ENCODE results near the gene NPC2.

- TF ChIP-seq, protein P1, sequence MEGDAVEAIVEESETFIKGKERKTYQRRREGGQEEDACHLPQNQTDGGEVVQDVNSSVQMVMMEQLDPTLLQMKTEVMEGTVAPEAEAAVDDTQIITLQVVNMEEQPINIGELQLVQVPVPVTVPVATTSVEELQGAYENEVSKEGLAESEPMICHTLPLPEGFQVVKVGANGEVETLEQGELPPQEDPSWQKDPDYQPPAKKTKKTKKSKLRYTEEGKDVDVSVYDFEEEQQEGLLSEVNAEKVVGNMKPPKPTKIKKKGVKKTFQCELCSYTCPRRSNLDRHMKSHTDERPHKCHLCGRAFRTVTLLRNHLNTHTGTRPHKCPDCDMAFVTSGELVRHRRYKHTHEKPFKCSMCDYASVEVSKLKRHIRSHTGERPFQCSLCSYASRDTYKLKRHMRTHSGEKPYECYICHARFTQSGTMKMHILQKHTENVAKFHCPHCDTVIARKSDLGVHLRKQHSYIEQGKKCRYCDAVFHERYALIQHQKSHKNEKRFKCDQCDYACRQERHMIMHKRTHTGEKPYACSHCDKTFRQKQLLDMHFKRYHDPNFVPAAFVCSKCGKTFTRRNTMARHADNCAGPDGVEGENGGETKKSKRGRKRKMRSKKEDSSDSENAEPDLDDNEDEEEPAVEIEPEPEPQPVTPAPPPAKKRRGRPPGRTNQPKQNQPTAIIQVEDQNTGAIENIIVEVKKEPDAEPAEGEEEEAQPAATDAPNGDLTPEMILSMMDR (IDR thresholded peaks at IDR 0.05), result no peak
- TF ChIP-seq POLR2A (IDR thresholded peaks at IDR 0.05; ENCODE audit: low read depth), result no peak
- no peak for TF ChIP-seq POLR2AphosphoS5 (IDR thresholded peaks at IDR 0.05)
Measured at GRCh38 chr14:74469548-74470518, 23.3 kb downstream of the NPC2 start.

Measured in esophagus muscularis mucosa (tissue), 3 donors.